Smooth muscle cell of the brain vasculature (primary cell): ENCODE measurements around the gene RHEX.
"Not testable (repeated sequence)": the region's sequence is repeated elsewhere in the genome, so short reads cannot be mapped to it uniquely, and the experiment has no call there.

Source experiments
- DNase-seq: peaks from one replicate; pipeline ENCODE4 v3.0.0-alpha.2; 2012; ENCODE audit warnings: low read depth, low spot score

Gene RHEX, protein sequence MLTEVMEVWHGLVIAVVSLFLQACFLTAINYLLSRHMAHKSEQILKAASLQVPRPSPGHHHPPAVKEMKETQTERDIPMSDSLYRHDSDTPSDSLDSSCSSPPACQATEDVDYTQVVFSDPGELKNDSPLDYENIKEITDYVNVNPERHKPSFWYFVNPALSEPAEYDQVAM

DNA sequence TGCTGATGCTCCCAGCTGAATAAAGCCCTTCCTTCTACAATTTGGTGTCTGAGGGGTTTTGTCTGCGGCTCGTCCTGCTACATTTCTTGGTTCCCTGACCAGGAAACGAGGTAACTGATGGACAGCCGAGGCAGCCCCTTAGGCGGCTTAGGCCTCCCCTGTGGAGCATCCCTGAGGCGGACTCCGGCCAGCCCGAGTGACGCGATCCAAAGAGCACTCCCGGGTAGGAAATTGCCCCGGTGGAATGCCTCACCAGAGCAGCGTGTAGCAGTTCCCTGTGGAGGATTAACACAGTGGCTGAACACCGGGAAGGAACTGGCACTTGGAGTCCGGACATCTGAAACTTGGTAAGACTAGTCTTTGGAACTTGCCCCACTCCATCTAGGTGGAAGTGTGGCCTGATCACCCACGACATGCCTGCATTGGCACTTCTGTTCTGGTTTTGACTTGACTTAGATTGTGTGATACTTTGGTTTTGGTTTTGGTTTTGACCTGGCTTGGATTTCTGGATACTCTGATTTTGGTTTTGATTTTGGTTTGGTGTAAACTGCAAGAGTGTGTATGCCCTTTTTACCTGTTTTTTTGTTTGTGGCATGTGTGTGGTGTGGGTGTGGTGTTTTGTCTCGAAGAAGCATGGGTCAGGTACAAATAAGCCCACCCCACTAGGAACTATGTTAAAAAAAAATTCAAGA, at the start of gene RHEX:
TSS of gene RHEX (plus strand) at position 255 of the 692 bp plus-strand sequence. CDS start 44,656 bp downstream, outside the sequence.
- DNase-seq: not testable (repeated sequence)

DNA sequence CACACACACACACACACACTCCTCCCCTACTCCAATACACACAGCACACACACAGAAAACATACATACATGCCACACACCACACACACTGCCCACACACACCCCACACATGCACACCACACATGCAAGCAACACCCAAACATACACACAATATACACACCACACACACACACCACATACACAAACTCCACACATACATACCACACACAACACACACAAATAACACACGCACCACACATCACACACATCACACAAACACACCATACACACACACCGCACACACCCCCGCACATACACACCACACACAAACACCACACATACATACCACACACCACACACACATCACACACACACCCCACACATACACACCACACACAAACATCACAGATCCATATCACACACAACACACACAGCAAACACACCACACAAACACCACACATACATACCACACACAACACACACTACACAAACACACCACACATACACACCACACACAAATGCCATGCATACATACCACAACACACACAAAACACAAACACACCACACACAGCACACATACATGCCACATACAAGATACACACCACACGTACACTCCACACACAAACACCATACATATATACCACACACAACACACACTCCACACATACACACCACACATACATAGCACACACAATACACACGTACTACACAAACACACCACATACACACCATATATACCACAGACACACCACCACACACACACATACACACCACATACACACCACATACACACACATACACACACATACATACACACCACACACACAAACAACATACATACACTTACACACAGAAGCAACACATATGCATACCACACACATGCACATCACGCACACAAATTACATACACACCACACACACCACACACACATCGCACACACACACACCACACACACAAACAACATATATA, 48.8 kb upstream of the RHEX start:
- no peak for DNase-seq

DNA sequence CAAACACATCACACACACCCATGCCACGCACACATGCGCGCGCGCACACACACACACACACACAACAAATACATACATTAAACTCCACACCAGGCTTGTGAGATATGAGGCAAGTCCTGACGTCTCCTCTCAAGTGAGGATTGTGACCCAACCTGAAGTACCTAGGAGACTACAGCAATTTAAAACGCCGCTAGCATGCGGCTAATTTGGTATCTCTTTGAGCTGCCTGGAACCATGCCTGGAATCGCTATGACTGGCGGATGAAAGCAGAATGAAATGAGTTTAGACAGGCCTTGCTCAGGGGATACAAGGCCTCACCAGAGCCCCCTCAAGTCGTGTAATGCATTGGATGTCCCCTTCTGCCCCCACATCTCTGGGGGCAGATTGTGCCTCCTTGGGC, 48.1 kb upstream of the RHEX start:
- no peak for DNase-seq

DNA sequence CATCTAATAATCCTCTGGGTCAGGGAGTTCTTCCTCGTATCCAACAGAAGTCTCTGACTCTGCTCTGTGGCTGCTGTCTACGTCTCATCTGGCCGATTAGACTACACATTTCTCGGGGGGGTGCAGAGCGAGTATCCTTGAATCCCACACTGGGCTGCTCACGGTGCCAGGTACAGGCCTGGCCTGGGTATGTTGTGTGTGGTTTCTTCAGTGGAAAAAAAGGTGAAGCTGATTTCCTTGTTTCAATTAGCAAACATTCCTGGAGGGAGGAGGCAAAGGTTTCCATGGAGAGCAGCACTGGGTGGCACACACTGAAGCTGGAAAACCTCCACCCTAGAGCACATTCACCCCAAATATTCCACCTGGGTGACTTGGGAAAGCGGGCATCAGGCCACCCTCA, 47.7 kb upstream of the RHEX start:
- no peak for DNase-seq

DNA sequence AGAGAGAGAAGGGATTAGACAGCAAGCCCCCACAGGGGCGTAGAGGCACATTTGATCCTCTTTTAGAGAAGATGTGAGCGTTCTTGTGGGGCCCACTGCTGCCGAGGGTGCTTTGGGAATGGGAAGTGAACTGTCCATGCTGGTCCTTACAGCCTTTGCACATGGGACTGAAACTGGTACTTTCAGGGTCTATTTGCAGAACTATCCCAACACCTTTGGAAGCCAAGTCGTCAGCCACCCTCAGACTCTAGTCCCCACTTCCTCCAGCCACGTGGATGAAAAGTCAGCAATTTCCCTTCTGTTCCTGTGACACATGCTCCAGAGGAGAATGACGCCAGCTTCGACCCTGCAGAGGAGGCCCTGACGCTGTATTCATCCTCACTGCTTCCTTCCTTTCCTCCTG, 47.2 kb upstream of the RHEX start:
- no peak for DNase-seq

DNA sequence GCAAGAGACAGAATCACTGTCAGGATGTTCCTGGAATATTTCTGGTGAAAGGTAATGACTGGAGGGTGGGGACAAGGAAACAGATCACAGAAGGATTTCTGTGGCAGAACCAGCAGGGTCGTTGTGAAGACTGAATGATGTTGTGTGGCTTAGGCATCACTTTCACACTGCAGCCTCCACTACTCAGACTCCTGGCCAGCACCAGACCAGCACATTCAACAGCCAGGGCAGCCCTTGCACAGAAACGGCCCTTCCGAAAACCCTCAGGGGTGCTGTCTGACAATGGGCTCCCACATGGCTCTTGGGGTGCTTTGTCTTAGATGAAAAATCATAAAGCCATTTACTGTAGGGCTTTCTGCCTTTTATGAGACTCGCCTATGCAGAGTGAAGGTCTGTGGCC, 46.0 kb upstream of the RHEX start:
- no peak for DNase-seq

DNA sequence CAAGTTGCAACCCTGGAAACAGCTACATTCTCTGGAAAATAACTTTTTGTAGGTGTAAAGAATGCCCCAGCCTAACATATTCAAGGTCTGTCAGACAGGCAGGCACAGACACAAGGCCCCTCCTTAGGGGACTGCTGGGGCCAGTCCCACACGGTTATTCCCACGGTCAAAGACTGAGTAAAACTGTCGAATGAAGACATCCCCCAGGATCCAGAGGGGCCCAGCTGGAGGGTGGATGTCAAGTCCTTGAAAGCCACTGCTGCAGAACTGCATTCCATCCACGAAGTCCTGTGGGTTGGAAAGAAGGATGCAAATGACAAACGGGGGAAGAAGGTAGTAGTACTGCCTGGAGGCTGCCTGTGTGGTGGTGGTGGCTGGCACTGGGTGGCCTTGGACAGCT, 42.9 kb upstream of the RHEX start:
- DNase-seq: no peak

DNA sequence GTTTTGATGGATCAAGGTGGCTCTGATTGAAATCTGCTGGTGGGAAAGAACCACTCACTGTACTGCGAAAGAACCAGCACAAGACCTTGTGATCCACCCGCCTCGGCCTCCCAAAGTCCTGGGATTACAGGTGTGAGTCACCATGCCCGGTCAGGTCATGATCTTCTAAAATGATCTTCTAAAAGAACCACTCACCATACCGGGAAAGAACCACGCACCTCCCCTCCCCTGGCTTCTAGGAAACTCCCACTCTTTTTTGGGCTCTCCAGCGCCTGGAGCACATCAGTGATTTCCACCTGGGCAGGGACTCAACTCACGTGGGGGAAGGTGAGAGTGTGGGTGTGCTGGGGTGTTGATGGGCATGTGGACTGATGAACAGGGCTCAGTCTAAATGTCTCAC, 41.9 kb upstream of the RHEX start:
- no peak for DNase-seq

DNA sequence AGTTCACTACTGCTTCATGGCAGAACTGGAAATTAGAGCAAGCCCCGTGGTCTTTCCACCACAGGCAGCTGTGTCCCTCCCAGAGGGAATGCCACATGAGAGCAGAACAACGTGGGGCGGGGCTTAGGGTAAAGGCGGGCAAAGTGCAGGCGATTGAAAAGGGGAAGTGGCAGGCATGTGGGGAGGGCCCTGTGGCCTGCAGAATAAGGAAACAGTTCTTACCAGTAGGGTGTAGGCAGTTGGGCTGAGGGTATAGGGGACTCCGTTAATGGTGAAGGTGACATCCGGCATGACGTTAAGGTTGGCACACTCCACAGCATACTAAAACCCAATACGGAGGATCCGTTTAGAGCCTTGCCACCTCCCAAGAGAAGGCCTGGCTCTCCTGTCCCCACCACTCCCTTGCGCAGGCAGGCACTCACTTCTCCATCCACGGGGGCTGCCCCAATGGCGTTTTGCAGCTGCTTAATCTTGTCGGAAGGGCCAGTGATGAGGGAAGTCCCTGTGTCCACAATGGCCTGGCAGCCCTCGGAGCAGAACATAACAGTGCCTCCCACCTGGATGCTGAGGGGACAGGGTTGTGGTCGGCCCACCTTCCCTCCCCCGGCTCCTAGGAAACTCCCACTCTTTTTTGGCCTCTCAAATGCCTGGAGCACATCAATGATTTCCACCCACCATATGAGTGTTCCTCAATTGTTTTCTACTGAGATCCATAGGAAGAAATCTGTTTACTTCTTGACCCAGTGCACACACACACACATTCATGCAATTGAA, 40.7 kb upstream of the RHEX start:
- no peak for DNase-seq

DNA sequence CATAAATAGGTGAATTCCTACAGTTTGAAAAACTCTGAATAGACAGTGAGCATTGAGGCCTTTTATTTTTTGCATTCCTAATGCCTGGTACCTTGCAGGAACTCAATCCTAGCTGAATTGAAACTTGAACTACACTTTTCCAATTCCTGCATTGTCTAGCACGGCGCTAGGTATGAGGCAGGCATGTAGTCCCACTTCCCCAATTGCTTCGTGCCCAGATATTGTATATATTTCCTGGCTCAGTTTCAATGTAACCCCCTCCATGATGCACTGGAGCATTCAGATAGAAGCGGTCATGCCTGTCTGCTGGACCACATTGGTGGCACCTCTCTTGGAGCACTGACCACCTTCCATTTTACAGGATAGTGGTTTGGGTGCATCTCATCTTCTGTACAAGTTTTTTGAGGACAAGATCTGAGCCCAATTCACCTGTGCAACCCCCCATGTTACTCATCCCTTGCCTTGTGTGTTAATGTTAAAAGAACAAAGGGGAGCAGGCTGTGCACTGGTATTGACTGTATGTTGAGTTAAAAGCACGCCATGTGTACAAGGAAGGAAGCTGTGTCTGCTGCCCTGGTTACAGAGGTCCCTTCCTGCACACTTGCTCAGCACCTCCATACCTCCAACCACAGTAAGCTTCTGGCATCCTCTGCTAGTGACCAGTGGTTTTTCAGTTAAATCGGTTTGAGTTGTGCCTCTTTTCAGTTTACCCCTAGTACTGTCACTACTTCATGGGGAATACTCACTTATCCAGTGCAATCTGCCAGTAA, 39.8 kb upstream of the RHEX start:
- no peak for DNase-seq

DNA sequence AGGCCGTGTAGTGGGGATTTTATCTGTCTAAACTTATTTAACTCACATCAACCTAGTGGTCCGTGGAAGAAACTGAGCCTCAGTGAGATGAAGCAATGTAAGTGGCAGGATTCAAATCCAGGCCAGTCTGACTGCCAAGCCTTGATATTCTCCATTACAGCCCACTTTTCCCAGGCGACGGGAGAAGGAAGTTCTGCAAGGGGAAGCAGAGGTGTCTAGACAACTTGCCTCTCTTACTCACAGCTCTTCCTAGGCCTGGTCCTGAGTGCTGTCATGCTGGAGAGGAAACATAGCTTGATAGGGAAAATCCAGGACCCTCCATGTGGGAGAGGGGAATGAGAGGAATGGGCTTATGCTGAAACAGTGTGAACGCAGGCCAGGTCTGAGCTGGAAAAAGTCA, 38.4 kb upstream of the RHEX start:
- no peak for DNase-seq

DNA sequence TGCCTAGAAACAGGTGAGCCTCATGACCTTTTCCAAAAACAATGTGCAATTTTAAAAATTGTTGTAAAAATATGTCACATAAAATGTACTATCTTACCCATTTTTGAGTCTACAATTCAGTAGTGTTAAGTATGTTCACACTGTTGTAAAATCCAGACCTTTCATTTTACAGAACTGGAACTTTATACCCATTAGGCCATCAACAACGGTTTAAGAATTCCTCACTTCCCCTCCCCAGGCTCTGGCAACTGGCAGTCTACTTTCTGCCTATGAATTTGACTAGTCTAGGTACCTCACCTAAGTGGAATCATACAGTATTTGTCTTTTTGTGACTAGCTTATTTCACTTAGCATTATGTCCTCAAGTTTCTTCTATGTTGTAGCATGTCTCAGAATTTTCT, 37.9 kb upstream of the RHEX start:
- no peak for DNase-seq

DNA sequence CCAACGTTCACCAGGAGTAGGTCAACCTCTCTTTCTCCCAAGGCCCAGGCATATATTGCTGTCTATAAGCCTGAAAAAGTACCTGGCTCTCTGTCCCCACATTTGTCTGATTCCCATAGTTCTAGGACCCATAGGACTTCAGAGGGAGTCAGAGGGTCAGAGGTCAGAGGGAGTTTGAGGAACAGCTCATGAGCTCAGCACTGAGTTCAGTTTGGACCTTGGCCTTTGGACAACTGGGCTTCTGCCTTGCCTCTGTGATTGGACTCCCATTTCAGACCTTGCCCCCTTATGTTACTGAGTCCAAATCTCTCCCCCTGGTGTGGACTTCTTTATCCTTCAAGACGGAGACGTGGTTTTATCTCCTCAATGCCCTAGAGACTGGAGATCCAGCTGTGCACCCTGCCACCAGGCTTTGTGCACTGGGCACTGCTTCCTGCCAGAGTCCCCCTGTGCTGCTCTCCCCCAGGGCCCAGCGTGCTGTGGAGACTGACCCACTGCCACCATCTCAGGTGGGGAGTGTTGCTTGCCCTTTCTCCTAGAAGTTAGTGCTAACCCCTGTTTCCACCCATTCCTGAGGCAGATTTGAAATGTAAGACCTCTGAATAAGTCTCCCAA, 32.5 kb upstream of the RHEX start:
- DNase-seq: no peak

DNA sequence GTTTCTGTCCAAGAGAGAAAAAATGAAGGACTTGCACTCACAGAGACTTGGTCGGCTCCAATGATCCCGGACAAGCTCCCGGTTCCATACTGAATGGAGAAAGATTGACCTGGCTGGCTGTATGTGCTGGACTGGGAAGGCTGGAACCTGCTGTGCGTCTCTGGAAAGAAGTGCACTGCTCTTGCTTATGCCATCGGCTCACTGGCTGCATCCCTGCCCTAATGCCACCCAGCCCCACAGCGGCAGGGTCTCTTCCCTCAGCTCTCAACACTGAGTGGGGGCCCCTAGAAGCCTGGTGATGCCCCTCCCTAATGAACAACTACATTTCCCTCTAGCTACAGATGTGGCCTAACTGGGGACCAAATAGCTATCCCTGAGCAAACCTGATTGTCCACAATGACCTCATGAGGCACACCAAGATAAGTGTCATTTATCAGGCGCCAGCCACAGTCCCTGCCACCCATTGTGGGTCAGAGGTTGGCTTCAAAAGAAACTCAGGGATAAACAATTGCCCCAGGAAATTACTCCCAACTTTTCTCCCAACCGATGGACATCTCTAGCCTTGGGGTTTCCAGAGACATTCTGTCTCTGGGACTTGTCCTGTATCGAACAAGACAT, 31.9 kb upstream of the RHEX start:
- no peak for DNase-seq

DNA sequence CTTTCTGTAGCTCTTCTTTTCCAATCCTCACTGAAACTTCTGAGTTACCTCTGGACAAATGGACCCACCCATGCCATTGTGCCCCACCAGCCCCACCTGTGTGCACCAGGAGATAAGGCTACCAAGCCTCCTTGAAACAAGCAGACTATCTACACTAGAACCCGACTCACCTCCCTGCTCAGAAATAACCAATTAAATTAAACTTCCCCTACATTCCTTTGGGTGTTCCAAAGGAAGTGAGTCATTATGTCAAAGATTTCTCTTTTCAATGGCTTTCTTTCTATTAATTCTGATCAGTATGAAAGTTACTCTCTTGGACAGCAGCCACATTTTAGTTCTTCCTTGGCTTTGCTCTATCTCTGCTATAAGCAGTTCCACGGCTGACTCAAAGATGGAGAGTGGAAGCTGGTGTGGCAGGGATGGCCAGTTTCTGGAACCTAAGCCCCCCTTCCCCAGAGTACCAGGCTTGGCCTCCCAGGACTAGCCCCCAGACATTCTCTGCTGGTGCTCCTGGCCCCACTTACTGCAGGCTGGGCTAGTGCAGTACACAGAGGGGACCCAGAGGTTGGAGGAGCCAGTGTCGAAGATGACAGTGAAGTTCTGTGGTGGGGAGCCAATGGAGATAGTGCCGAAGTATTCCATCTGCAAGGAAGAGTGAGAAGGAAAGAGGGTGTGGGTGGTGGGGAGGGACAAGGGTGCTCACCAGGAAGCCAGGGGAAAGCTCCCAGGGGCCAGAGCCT, 31.2 kb upstream of the RHEX start:
- no peak for DNase-seq

DNA sequence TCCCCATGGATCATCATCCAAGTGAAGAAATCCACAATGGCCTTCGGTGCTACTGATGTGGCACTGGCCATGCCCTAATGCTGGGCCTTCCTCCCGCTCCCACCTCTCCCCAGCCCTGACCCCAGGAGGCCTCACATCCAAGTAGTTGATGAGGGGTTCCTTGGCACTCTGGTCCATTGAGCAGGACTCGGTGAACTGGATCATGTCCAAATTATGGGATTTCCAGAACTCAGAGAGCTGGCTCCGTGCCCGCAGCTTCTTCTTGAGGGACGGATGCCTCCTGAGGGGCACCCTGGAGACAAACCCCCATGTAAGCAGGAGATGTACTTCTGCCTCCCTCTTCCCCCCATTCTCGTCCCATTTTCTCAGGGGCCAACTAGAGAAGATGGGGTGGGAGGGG, 30.2 kb upstream of the RHEX start:
- no peak for DNase-seq

DNA sequence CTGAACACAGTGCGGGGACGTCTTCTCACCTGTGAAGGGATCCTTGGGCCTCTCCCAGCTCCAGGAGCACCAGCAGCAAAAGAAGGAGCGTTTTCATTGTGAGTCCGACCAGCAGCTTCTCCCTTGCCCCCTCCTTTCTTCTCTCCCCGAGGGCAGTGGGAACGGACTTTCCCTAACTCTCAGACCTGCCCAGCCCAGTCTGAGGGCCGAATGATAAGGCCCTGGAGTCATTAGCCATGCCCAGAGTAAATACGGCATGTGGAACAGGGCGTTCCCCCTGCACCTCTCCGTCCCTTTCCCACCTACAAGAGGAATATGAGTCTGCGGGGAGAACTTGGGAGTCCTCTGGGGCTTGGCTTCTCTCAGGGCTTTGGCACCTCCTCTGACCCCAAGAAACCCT, 29.3 kb upstream of the RHEX start, which contains the start of gene CTSE:
TSS of gene CTSE (minus strand) at position 201 of the 400 bp plus-strand sequence. CDS start at position 97, 104 bp downstream.
- no peak for DNase-seq

DNA sequence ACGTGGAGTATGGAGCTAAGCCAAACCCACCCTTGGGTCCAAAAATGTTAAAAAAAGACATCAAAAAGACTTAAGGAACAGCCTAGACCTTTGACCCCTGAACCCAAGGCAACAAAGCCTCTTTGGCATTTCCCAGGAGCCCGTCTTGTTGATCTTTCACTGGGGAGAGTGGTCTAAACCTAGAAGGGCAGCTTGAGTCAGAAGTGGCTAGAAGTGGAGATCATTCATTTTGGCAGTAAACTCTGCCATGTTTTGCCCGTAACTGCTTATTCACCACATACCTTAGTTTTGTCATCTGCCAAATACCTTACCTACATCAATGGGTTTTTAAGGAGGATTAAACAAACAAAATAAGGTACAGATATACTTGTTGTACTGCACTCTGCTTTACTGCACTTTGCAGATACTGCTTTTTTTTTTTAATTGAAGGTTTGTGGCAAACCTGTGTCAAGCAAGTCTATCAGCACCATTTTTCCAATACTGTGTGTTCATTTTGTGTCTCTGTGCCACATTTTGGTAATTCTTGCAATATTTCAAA, 27.6 kb upstream of the RHEX start:
- no peak for DNase-seq

DNA sequence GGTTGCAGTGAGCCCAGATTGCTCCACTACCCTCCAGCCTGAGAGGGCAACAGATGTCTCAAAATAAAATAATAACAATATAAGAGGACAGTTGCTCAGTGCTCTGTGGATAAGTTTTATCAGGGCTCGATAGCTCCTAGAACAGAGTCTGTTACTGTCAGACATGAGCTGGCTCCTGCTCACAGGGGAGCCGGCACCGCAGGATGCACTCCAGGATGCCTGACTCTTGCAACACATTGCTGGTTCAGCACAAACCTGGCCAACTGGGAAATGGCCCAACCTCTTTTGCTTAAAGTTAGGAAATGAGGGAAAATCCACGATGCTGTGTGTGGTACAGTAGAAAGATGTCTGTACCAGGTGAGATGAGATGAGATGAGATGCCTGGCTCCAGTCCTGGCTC, 23.5 kb upstream of the RHEX start:
- no peak for DNase-seq
